ENCODE results near the gene BARX2.
"Not testable (repeated sequence)": the region's sequence is repeated elsewhere in the genome, so short reads cannot be mapped to it uniquely, and the experiment has no call there.

Gene BARX2

GRCh38 chr11:129375751-129376657 lies at the start of gene BARX2:
Gene BARX2 (plus strand): TSS chr11:129375848. CDS start chr11:129376036, 188 bp downstream.
- in situ Hi-C loops (cut with MboI; ENCODE audit: low sequenced_read_pairs): no loop called here

GRCh38 chr11:129326921-129327320 lies 48.7 kb upstream of the BARX2 start:
- in situ Hi-C loops (cut with MboI; ENCODE audit: low sequenced_read_pairs): no loop called here

GRCh38 chr11:129327708-129328107 lies 47.9 kb upstream of the BARX2 start:
- in situ Hi-C loops (cut with MboI; ENCODE audit: low sequenced_read_pairs): not testable (repeated sequence)

- in situ Hi-C loops (cut with MboI; ENCODE audit: low sequenced_read_pairs): no loop called here
Observed at GRCh38 chr11:129328756-129329155, 46.9 kb upstream of the BARX2 start.

GRCh38 chr11:129331217-129331616 lies 44.4 kb upstream of the BARX2 start:
- in situ Hi-C loops (cut with MboI; ENCODE audit: low sequenced_read_pairs): no loop called here

- in situ Hi-C loops (cut with MboI; ENCODE audit: low sequenced_read_pairs): no loop called here
Observed at GRCh38 chr11:129331871-129332274, 43.8 kb upstream of the BARX2 start.

- in situ Hi-C loops (cut with MboI; ENCODE audit: low sequenced_read_pairs): no loop called here
Observed at GRCh38 chr11:129333873-129334272, 41.8 kb upstream of the BARX2 start.

- in situ Hi-C loops (cut with MboI; ENCODE audit: low sequenced_read_pairs): not testable (repeated sequence)
Observed at GRCh38 chr11:129344301-129344940, 31.2 kb upstream of the BARX2 start.

- in situ Hi-C loops (cut with MboI; ENCODE audit: low sequenced_read_pairs): no loop called here
Observed at GRCh38 chr11:129346916-129347315, 28.7 kb upstream of the BARX2 start.

GRCh38 chr11:129348813-129349212 lies 26.8 kb upstream of the BARX2 start:
- in situ Hi-C loops (cut with MboI; ENCODE audit: low sequenced_read_pairs): no loop called here

GRCh38 chr11:129352676-129353075 lies 23.0 kb upstream of the BARX2 start:
- in situ Hi-C loops (cut with MboI; ENCODE audit: low sequenced_read_pairs): loop anchor here (25.0 kb wide), 1 partner anchor 385 kb away; no protein-coding TSS in a partner anchor

- in situ Hi-C loops (cut with MboI; ENCODE audit: low sequenced_read_pairs): loop anchor here (25.0 kb wide), 1 partner anchor 383 kb away; no protein-coding TSS in a partner anchor
Observed at GRCh38 chr11:129354691-129355090, 21.0 kb upstream of the BARX2 start.

- in situ Hi-C loops (cut with MboI; ENCODE audit: low sequenced_read_pairs): loop anchor here (25.0 kb wide), 1 partner anchor 378 kb away; no protein-coding TSS in a partner anchor
Observed at GRCh38 chr11:129359748-129360147, 15.9 kb upstream of the BARX2 start.

- in situ Hi-C loops (cut with MboI; ENCODE audit: low sequenced_read_pairs): loop anchor here (25.0 kb wide), 1 partner anchor 373 kb away; no protein-coding TSS in a partner anchor
Observed at GRCh38 chr11:129364143-129364654, 11.4 kb upstream of the BARX2 start.

GRCh38 chr11:129365816-129366215 lies 9.8 kb upstream of the BARX2 start:
- in situ Hi-C loops (cut with MboI; ENCODE audit: low sequenced_read_pairs): loop anchor here (25.0 kb wide), 1 partner anchor 371 kb away; no protein-coding TSS in a partner anchor

- in situ Hi-C loops (cut with MboI; ENCODE audit: low sequenced_read_pairs): loop anchor here (25.0 kb wide), 1 partner anchor 370 kb away; no protein-coding TSS in a partner anchor
Observed at GRCh38 chr11:129366737-129367597, 8.7 kb upstream of the BARX2 start.

GRCh38 chr11:129368889-129369672 lies 6.6 kb upstream of the BARX2 start:
- in situ Hi-C loops (cut with MboI; ENCODE audit: low sequenced_read_pairs): loop anchor here (25.0 kb wide), 1 partner anchor 368 kb away; no protein-coding TSS in a partner anchor

GRCh38 chr11:129370715-129371114 lies 4.9 kb upstream of the BARX2 start:
- in situ Hi-C loops (cut with MboI; ENCODE audit: low sequenced_read_pairs): loop anchor here (25.0 kb wide), 1 partner anchor 367 kb away; no protein-coding TSS in a partner anchor

All from HL-60/S4 treated with phorbol 12-myristate 13-acetate at 8.2 ng/mL for 4 days and 3 days (cell line).